ENCODE data around the gene THTPA. TPM values are rescaled to one million over a fixed set of nuclear protein-coding genes. Genes with fewer than 3 reads are reported as not detected.
A peak's percentile ranks its signal among the peaks of the same experiment; 100 is the strongest.

THTPA gene
- total RNA-seq, 2 donors from 2014 or later, result 9.0 to 21.0 TPM

DNA sequence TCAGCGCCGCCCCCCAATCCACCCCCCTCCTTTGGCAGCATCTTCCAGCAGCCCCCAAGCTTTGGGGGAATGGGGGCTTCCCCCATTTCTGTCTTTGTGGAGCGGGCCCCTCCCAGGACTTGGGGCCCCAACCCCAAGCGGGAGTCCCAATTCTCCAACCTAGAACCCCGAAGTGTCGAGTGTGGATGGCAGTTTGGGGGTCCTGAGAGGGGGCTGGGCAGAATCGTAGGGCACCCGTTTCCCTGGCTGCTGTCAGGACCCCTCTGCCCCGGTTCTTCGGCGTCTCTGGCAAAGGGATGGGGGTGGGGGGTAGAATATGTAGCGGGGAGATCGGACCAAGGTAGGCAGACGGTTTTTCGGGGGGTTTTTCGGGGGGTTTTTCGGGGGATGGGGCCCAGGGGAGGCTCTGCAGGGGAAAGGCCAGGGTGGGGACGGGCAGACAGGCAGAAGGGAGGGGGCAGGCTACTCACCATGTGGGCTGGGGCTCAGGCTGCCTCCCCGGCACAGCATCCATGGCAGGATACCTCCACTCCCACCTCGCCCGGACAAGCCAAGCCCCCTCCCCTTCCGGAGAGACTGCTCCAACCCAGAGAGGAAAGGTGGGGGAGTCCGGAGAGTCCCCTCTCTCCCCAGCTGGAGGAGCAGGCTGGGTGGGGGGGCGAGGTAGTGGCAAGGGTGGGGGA is 21.8 kb downstream of the THTPA start:
- no peak overlapping the region for H3K27ac ChIP-seq
- no peak for DNase-seq
- H3K9me3 ChIP-seq, result no peaks in the 10 kb centered on the region
- intact Hi-C loops (cut with DNase I), result no loop called here
- peaks cover 27% of the 10 kb centered on the region for H3K27me3 ChIP-seq
- TF ChIP-seq, protein P1, sequence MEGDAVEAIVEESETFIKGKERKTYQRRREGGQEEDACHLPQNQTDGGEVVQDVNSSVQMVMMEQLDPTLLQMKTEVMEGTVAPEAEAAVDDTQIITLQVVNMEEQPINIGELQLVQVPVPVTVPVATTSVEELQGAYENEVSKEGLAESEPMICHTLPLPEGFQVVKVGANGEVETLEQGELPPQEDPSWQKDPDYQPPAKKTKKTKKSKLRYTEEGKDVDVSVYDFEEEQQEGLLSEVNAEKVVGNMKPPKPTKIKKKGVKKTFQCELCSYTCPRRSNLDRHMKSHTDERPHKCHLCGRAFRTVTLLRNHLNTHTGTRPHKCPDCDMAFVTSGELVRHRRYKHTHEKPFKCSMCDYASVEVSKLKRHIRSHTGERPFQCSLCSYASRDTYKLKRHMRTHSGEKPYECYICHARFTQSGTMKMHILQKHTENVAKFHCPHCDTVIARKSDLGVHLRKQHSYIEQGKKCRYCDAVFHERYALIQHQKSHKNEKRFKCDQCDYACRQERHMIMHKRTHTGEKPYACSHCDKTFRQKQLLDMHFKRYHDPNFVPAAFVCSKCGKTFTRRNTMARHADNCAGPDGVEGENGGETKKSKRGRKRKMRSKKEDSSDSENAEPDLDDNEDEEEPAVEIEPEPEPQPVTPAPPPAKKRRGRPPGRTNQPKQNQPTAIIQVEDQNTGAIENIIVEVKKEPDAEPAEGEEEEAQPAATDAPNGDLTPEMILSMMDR (IDR thresholded peaks at IDR 0.05), result no peak
- no peak overlapping the region for H3K4me3 ChIP-seq
- H3K36me3 ChIP-seq, result no peaks in the 10 kb centered on the region
- H3K4me1 ChIP-seq, result peaks cover 3% of the 10 kb centered on the region
- H3K9ac ChIP-seq (ENCODE audit: low read depth in 2 of 2, low read length in 2 of 2), result no peak overlapping the region

- intact Hi-C loops (cut with DNase I), result no loop called here
- Histone ChIP-seq H3K4me1 (peaks cover 3% of the 10 kb centered on the region), H3K4me3 (no peak within 1 kb of the TSS), H3K27ac (no peak within 1 kb of the TSS), H3K27me3 (peaks cover 27% of the 10 kb centered on the region), H3K36me3 (no peaks in the 10 kb centered on the region), H3K9me3 (no peaks in the 10 kb centered on the region), H3K9ac (ENCODE audit: low read depth in 2 of 2, low read length in 2 of 2) (no peak within 1 kb of the TSS)
- no peak for DNase-seq
- TF ChIP-seq, protein P1 (IDR thresholded peaks at IDR 0.05), result no peak
These were observed 22.7 kb downstream of the THTPA start, which contains the start of gene JPH4 for GRCh38 chr14:23578560-23579310. Gene JPH4, minus strand, starts transcription at chr14:23578790. Its CDS starts 1,337 bp downstream, at chr14:23577453.

- peaks cover 27% of the 10 kb centered on the region for H3K27me3 ChIP-seq
These were observed 23.2 kb downstream of the THTPA start for GRCh38 chr14:23579311-23579630.

DNA sequence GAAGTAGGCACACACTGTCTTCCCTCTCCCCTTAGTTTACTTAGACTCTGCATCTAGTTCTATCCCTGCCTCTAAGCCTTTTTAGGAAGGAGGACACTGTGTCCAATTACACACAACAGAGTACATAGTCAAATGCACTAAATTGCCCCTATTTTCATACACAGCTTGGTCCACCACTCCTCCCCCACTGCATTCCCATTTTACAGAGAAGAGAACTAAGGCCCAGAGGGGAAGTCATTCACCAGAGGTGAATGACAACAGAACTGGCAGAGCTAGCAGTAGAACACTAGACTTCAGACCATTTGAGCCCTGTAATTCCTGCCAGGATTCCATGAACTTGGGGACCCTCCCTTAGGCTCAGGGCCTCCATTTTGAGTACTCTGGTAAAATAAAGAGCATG is 23.7 kb downstream of the THTPA start:
- Histone ChIP-seq H3K27me3 (peaks cover 27% of the 10 kb centered on the region), H3K27ac (no peak overlapping the region), H3K36me3 (no peaks in the 10 kb centered on the region), H3K9me3 (no peaks in the 10 kb centered on the region), H3K4me1 (peaks cover 3% of the 10 kb centered on the region), H3K9ac (ENCODE audit: low read depth in 2 of 2, low read length in 2 of 2) (no peak overlapping the region), H3K4me3 (no peak overlapping the region)
- intact Hi-C loops (cut with DNase I), result loop anchor here (10.0 kb wide), 1 partner anchor 145 kb away; no protein-coding TSS in a partner anchor
- no peak for DNase-seq
- TF ChIP-seq, protein P1 (IDR thresholded peaks at IDR 0.05), result no peak

More at GRCh38 chr14:23579311-23579630, 23.2 kb downstream of the THTPA start:
- H3K9me3 ChIP-seq, result no peaks in the 10 kb centered on the region
- no peak overlapping the region for H3K9ac ChIP-seq (ENCODE audit: low read depth in 2 of 2, low read length in 2 of 2)
- DNase-seq, result no peak
- TF ChIP-seq, protein P1 (IDR thresholded peaks at IDR 0.05), result no peak
- intact Hi-C loops (cut with DNase I), result no loop called here
- H3K27ac ChIP-seq, result no peak overlapping the region
- H3K4me3 ChIP-seq, result no peak overlapping the region
- H3K4me1 ChIP-seq, result peaks cover 3% of the 10 kb centered on the region
- no peaks in the 10 kb centered on the region for H3K36me3 ChIP-seq

DNA sequence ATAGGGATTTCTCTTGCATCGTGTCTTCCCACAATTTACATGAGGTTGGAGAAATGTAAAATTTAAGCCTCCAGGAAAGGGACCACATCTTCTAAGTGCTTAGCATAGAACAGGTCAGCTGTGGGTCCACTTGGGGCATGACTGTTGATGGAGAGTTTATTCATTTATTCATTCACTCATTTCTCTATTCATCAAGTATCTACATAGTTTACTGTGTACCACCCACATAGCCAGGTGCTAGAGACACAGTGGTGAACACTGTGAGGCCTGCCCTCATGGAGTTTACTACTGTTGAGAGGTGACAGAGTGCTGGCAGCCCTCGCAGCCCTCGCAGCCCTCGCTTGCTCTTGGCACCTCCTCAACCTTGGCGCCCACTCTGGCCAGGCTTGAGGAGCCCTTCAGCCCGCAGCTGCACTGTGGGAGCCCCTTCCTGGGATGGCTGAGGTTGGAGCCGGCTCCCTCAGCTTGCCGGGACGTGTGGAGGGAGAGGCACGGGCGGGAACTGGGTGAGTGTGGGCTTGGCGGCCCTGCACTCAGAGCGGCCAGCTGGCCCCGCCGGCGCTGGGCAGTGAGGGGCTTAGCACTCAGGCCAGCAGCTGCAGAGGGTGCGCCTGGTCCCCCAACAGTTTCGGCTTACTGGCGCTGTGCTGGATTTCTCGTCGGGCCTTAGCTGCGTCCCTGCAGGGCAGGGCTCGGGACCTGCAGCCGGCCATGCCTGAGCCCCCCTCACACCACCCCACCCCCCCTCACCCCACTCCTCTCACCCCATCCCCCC is 24.3 kb downstream of the THTPA start:
- Histone ChIP-seq H3K4me1 (peaks cover 3% of the 10 kb centered on the region), H3K9ac (ENCODE audit: low read depth in 2 of 2, low read length in 2 of 2) (no peak overlapping the region), H3K27ac (no peak overlapping the region), H3K27me3 (peaks cover 24% of the 10 kb centered on the region), H3K4me3 (no peak overlapping the region), H3K9me3 (no peaks in the 10 kb centered on the region), H3K36me3 (no peaks in the 10 kb centered on the region)
- DNase-seq, result peak; percentile 11
- intact Hi-C loops (cut with DNase I), result loop anchor here (10.0 kb wide), 1 partner anchor 144 kb away; no protein-coding TSS in a partner anchor
- TF ChIP-seq, protein P1 (IDR thresholded peaks at IDR 0.05), result no peak

Data from colonic mucosa (tissue), 4 donors.